ENCODE results near the gene TPRG1L. TPM values are rescaled to one million over a fixed set of nuclear protein-coding genes. Genes with fewer than 3 reads are reported as not detected.

Gene TPRG1L
- total RNA-seq, 1 donor from 2014 or later = 33.7 TPM

GRCh38 chr1:3590951-3591865 lies 33.6 kb upstream of the TPRG1L start:
- Histone ChIP-seq H3K9ac (ENCODE audit: low read length) (no peak overlapping the region), H3K36me3 (ENCODE audit: insufficient read depth, low read length) (no peaks in the 10 kb centered on the region), H3K4me1 (ENCODE audit: insufficient read depth, low read length) (no peaks in the 10 kb centered on the region), H3K4me2 (ENCODE audit: low read length) (no peak overlapping the region), H2AFZ (ENCODE audit: low read depth, low read length) (no peak overlapping the region), H4K20me1 (ENCODE audit: insufficient read depth, low read length) (no peaks in the 10 kb centered on the region), H3K9me3 (ENCODE audit: insufficient read depth, low read depth, low read length) (no peaks in the 10 kb centered on the region), H3K4me3 (ENCODE audit: insufficient read depth, low read depth, low read length) (no peak overlapping the region), H3K79me2 (ENCODE audit: insufficient read depth, low read length) (no peaks in the 10 kb centered on the region), H3K27me3 (ENCODE audit: insufficient read depth, low read length) (peaks cover 2% of the 10 kb centered on the region), H3K27ac (ENCODE audit: low read depth, low read length) (no peak overlapping the region)
- Mint-ChIP-seq H3K4me1 (ENCODE audit: low read depth, unreplicated experiment) (no peaks in the 10 kb centered on the region), H3K4me3 (ENCODE audit: unreplicated experiment) (no peak overlapping the region), H3K27me3 (ENCODE audit: low read depth, unreplicated experiment) (peaks cover 15% of the 10 kb centered on the region), H3K27ac (ENCODE audit: unreplicated experiment) (no peak overlapping the region), H3K9me3 (ENCODE audit: unreplicated experiment) (no peaks in the 10 kb centered on the region), H3K36me3 (ENCODE audit: low read depth, unreplicated experiment) (no peaks in the 10 kb centered on the region)
- DNase-seq (ENCODE audit: low read depth) (no peak), FAIRE-seq (no peak)
- no peak for TF ChIP-seq CTCF (IDR thresholded peaks at IDR 0.05; ENCODE audit: insufficient read depth, low read depth, low read length)
- TF ChIP-seq EZH2 (IDR thresholded peaks at IDR 0.05; ENCODE audit: insufficient read depth, low read length) = no peak

GRCh38 chr1:3593334-3593733 lies 31.5 kb upstream of the TPRG1L start:
- Mint-ChIP-seq H3K9me3 (ENCODE audit: unreplicated experiment) (no peaks in the 10 kb centered on the region), H3K4me1 (ENCODE audit: low read depth, unreplicated experiment) (peaks cover 3% of the 10 kb centered on the region), H3K27ac (ENCODE audit: unreplicated experiment) (no peak overlapping the region), H3K36me3 (ENCODE audit: low read depth, unreplicated experiment) (no peaks in the 10 kb centered on the region), H3K4me3 (ENCODE audit: unreplicated experiment) (no peak overlapping the region), H3K27me3 (ENCODE audit: low read depth, unreplicated experiment) (peaks cover 18% of the 10 kb centered on the region)
- H2AFZ ChIP-seq (ENCODE audit: low read depth, low read length) = no peak overlapping the region
- DNase-seq (ENCODE audit: low read depth) = no peak
- no peaks in the 10 kb centered on the region for H3K9me3 ChIP-seq (ENCODE audit: insufficient read depth, low read depth, low read length)
- H3K9ac ChIP-seq (ENCODE audit: low read length) = no peak overlapping the region
- no peaks in the 10 kb centered on the region for H3K36me3 ChIP-seq (ENCODE audit: insufficient read depth, low read length)
- H3K27me3 ChIP-seq (ENCODE audit: insufficient read depth, low read length) = peaks cover 3% of the 10 kb centered on the region
- peaks cover 3% of the 10 kb centered on the region for H3K4me1 ChIP-seq (ENCODE audit: insufficient read depth, low read length)
- H3K4me2 ChIP-seq (ENCODE audit: low read length) = no peak overlapping the region
- no peak overlapping the region for H3K4me3 ChIP-seq (ENCODE audit: insufficient read depth, low read depth, low read length)
- no peaks in the 10 kb centered on the region for H3K79me2 ChIP-seq (ENCODE audit: insufficient read depth, low read length)
- no peak overlapping the region for H3K27ac ChIP-seq (ENCODE audit: low read depth, low read length)
- FAIRE-seq = no peak
- no peak for TF ChIP-seq EZH2 (IDR thresholded peaks at IDR 0.05; ENCODE audit: insufficient read depth, low read length)
- TF ChIP-seq CTCF (IDR thresholded peaks at IDR 0.05; ENCODE audit: insufficient read depth, low read depth, low read length) = no peak
- no peaks in the 10 kb centered on the region for H4K20me1 ChIP-seq (ENCODE audit: insufficient read depth, low read length)

DNA sequence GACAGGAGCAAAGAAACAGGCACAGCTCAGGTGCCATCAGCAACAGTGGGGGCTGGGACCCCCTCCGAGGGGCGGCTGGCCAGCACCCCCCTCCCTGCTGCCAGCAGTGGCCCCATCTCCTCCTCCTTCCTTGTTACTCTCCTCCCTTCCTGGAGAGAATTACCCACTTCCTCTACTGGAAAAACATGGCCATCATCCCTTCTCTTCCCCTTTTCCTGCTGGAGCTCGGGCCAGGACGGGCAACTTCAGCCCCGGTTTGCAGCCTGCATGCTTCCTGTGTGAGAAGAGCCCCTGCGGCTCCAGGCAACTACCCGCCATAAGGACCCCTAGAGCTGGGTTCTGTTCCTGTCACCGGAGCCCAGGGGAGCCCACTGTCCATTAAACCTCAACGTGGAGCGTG lies 31.1 kb upstream of the TPRG1L start:
- H3K79me2 ChIP-seq (ENCODE audit: insufficient read depth, low read length) = no peaks in the 10 kb centered on the region
- no peaks in the 10 kb centered on the region for H3K9me3 Mint-ChIP-seq (ENCODE audit: unreplicated experiment)
- H3K4me1 ChIP-seq (ENCODE audit: insufficient read depth, low read length) = peaks cover 4% of the 10 kb centered on the region
- peaks cover 3% of the 10 kb centered on the region for H3K4me1 Mint-ChIP-seq (ENCODE audit: low read depth, unreplicated experiment)
- TF ChIP-seq EZH2 (IDR thresholded peaks at IDR 0.05; ENCODE audit: insufficient read depth, low read length) (no peak), CTCF (IDR thresholded peaks at IDR 0.05; ENCODE audit: insufficient read depth, low read depth, low read length) (no peak)
- H3K27me3 Mint-ChIP-seq (ENCODE audit: low read depth, unreplicated experiment) = peaks cover 18% of the 10 kb centered on the region
- no peak overlapping the region for H3K9ac ChIP-seq (ENCODE audit: low read length)
- no peak overlapping the region for H3K27ac Mint-ChIP-seq (ENCODE audit: unreplicated experiment)
- FAIRE-seq (no peak), DNase-seq (ENCODE audit: low read depth) (no peak)
- no peaks in the 10 kb centered on the region for H4K20me1 ChIP-seq (ENCODE audit: insufficient read depth, low read length)
- no peak overlapping the region for H3K4me3 ChIP-seq (ENCODE audit: insufficient read depth, low read depth, low read length)
- no peak overlapping the region for H3K4me3 Mint-ChIP-seq (ENCODE audit: unreplicated experiment)
- no peak overlapping the region for H2AFZ ChIP-seq (ENCODE audit: low read depth, low read length)
- H3K36me3 ChIP-seq (ENCODE audit: insufficient read depth, low read length) = no peaks in the 10 kb centered on the region
- peaks cover 4% of the 10 kb centered on the region for H3K27me3 ChIP-seq (ENCODE audit: insufficient read depth, low read length)
- no peak overlapping the region for H3K4me2 ChIP-seq (ENCODE audit: low read length)
- no peaks in the 10 kb centered on the region for H3K9me3 ChIP-seq (ENCODE audit: insufficient read depth, low read depth, low read length)
- H3K27ac ChIP-seq (ENCODE audit: low read depth, low read length) = no peak overlapping the region
- H3K36me3 Mint-ChIP-seq (ENCODE audit: low read depth, unreplicated experiment) = no peaks in the 10 kb centered on the region
